GM18502 (cell line): ENCODE data around the gene PPFIA3.
"Not testable (repeated sequence)": the region's sequence is repeated elsewhere in the genome, so short reads cannot be mapped to it uniquely, and the experiment has no call there.

ENCODE experiments used
- ATAC-seq: cut with Tn5 transposase; IDR thresholded peaks from one replicate; pipeline ENCODE4 v1.9.1; 2021; ENCODE audit warnings: mild to moderate bottlenecking; ENCODE audit not compliant: unreplicated experiment, poor library complexity

PPFIA3 gene

GRCh38 chr19:49119411-49120324 is at the start of gene PPFIA3:
TSS of gene PPFIA3 (plus strand) at chr19:49119544. CDS start at chr19:49127874, 8,330 bp downstream.
- no peak for ATAC-seq

- ATAC-seq, result no peak
Observed at GRCh38 chr19:49070416-49070815, 48.9 kb upstream of the PPFIA3 start.

- ATAC-seq, result no peak
Observed at GRCh38 chr19:49071860-49072547, 47.3 kb upstream of the PPFIA3 start.

- no peak for ATAC-seq
Observed at GRCh38 chr19:49073514-49074378, 45.6 kb upstream of the PPFIA3 start.

- ATAC-seq, result not testable (repeated sequence)
Observed at GRCh38 chr19:49074869-49075268, 44.5 kb upstream of the PPFIA3 start.

- ATAC-seq, result no peak
Observed at GRCh38 chr19:49080392-49080791, 39.0 kb upstream of the PPFIA3 start.

GRCh38 chr19:49081273-49081672 is 38.1 kb upstream of the PPFIA3 start:
- ATAC-seq, result no peak

GRCh38 chr19:49084206-49085019 is 34.9 kb upstream of the PPFIA3 start:
- ATAC-seq, result no peak

- peak; percentile 89 for ATAC-seq
Observed at GRCh38 chr19:49085020-49085867, 34.1 kb upstream of the PPFIA3 start, which contains the start of gene SNRNP70. TSS of gene SNRNP70 (plus strand) at chr19:49085451. CDS start at chr19:49086415, 964 bp downstream.

GRCh38 chr19:49085868-49086232 is 33.5 kb upstream of the PPFIA3 start:
- ATAC-seq, result no peak

GRCh38 chr19:49086296-49086695 is 33.0 kb upstream of the PPFIA3 start:
- no peak for ATAC-seq

- no peak for ATAC-seq
Observed at GRCh38 chr19:49091391-49092038, 27.8 kb upstream of the PPFIA3 start.

GRCh38 chr19:49092686-49093085 is 26.7 kb upstream of the PPFIA3 start:
- no peak for ATAC-seq

- no peak for ATAC-seq
Observed at GRCh38 chr19:49094505-49095482, 24.6 kb upstream of the PPFIA3 start.

GRCh38 chr19:49097453-49098288 is 21.7 kb upstream of the PPFIA3 start:
- no peak for ATAC-seq

- no peak for ATAC-seq
Observed at GRCh38 chr19:49098795-49099194, 20.5 kb upstream of the PPFIA3 start.
